HL-60 (cell line): ENCODE data around the gene LIPT2.
A peak's percentile ranks its signal among the peaks of the same experiment; 100 is the strongest.

Experiments
- DNase-seq, 2 experiments: peaks; one replicate each; pipeline ENCODE4 v3.0.0-alpha.2; 2010 to 2020; ENCODE audit warnings: low read depth in 1 of 2, low spot score in 1 of 2
- H3K27ac ChIP-seq: fragments of 250-450 bp; sonication (Bioruptor Pico); replicated peaks from 2 replicates; pipeline ENCODE4 v1.5.1; 2020; ENCODE audit warnings: mild to moderate bottlenecking, moderate library complexity
- H3K27me3 ChIP-seq: fragments of 250-450 bp; sonication (Bioruptor Pico); 2 replicates; pipeline ENCODE4 v1.5.1; 2021; ENCODE audit warnings: mild to moderate bottlenecking, moderate library complexity; ENCODE audit not compliant: insufficient read depth, poor library complexity, severe bottlenecking
- H3K4me3 ChIP-seq: replicated peaks from 2 replicates; pipeline ENCODE4 v1.5.1; 2011; ENCODE audit warnings: mild to moderate bottlenecking, control low read depth, low read length; ENCODE audit not compliant: insufficient read depth
- GABPA ChIP-seq: IDR thresholded peaks from 2 replicates; pipeline ENCODE4 v1.6.1; 2012; ENCODE audit warnings: low read depth
- POLR2AphosphoS5 ChIP-seq: IDR thresholded peaks from 2 replicates; pipeline ENCODE4 v1.6.1; 2012; ENCODE audit warnings: low read depth
- SPI1 ChIP-seq: IDR thresholded peaks from 2 replicates; pipeline ENCODE4 v1.6.1; 2012; ENCODE audit warnings: low read depth, mild to moderate bottlenecking, borderline replicate concordance
- TF ChIP-seq, protein P1 (sequence below): IDR thresholded peaks from 2 replicates; pipeline ENCODE4 v1.6.1; 2012; ENCODE audit warnings: low read depth; ENCODE audit not compliant: insufficient replicate concordance
- TF ChIP-seq, protein P2 (sequence below): IDR thresholded peaks from one replicate; pipeline ENCODE4 v1.5.1; 2011; ENCODE audit warnings: low read length, control low read depth, inconsistent platforms; ENCODE audit not compliant: insufficient read depth

The LIPT2 gene

DNA sequence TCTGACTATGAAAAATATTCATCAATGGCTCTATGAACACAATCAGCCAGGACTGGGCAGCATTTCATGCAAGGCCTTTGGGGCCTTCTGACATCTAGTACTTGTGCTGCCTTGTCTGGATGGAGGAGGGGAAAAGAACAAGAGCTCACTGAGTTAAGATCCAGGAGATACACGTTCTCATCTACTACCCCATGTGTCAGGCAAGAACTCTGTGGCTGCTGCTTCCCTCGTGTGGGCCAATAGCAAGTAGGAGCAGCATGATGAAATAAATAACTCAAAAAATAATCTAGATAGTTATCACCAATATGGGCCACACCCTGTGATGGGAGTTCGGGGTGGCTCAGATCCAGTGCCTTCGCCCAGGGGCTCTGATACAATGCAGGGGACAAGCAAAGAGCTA lies 33.5 kb downstream of the LIPT2 start:
- TF ChIP-seq, protein P1, sequence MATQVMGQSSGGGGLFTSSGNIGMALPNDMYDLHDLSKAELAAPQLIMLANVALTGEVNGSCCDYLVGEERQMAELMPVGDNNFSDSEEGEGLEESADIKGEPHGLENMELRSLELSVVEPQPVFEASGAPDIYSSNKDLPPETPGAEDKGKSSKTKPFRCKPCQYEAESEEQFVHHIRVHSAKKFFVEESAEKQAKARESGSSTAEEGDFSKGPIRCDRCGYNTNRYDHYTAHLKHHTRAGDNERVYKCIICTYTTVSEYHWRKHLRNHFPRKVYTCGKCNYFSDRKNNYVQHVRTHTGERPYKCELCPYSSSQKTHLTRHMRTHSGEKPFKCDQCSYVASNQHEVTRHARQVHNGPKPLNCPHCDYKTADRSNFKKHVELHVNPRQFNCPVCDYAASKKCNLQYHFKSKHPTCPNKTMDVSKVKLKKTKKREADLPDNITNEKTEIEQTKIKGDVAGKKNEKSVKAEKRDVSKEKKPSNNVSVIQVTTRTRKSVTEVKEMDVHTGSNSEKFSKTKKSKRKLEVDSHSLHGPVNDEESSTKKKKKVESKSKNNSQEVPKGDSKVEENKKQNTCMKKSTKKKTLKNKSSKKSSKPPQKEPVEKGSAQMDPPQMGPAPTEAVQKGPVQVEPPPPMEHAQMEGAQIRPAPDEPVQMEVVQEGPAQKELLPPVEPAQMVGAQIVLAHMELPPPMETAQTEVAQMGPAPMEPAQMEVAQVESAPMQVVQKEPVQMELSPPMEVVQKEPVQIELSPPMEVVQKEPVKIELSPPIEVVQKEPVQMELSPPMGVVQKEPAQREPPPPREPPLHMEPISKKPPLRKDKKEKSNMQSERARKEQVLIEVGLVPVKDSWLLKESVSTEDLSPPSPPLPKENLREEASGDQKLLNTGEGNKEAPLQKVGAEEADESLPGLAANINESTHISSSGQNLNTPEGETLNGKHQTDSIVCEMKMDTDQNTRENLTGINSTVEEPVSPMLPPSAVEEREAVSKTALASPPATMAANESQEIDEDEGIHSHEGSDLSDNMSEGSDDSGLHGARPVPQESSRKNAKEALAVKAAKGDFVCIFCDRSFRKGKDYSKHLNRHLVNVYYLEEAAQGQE: no peak
- no peak for TF ChIP-seq GABPA
- no peak for TF ChIP-seq POLR2AphosphoS5
- TF ChIP-seq, protein P2, sequence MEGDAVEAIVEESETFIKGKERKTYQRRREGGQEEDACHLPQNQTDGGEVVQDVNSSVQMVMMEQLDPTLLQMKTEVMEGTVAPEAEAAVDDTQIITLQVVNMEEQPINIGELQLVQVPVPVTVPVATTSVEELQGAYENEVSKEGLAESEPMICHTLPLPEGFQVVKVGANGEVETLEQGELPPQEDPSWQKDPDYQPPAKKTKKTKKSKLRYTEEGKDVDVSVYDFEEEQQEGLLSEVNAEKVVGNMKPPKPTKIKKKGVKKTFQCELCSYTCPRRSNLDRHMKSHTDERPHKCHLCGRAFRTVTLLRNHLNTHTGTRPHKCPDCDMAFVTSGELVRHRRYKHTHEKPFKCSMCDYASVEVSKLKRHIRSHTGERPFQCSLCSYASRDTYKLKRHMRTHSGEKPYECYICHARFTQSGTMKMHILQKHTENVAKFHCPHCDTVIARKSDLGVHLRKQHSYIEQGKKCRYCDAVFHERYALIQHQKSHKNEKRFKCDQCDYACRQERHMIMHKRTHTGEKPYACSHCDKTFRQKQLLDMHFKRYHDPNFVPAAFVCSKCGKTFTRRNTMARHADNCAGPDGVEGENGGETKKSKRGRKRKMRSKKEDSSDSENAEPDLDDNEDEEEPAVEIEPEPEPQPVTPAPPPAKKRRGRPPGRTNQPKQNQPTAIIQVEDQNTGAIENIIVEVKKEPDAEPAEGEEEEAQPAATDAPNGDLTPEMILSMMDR: no peak
- no peak for TF ChIP-seq SPI1

DNA sequence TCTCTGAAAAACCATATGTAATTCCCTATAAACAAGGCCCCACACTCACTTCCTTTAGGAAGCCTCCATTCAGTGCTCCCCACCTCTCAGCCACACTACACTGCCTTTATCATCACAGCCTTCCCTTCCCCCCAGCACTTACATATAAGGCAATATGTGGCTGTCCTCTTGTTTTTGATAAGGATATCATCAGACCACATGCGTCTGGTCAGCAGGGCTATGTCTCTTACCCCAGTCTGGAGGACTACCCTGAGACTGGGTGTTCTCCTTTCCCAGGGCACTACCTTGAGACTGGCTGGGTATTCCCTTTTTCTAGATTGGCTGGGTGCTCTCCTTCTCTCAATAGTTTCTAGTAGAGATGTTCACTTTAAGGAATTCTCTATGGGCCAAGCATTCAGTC lies 33.9 kb downstream of the LIPT2 start:
- no peak for DNase-seq
- TF ChIP-seq SPI1 (no peak), GABPA (no peak), POLR2AphosphoS5 (no peak)
- TF ChIP-seq, protein P1: no peak
- TF ChIP-seq, protein P2: no peak
- Histone ChIP-seq H3K4me3 (no peak overlapping the region; the same call in 1 of the 2 replicates), H3K27me3 (no peaks in the 10 kb centered on the region), H3K27ac (no peak overlapping the region)

More for the DNA sequence above, 33.5 kb downstream of the LIPT2 start:
- Histone ChIP-seq H3K27me3 (no peaks in the 10 kb centered on the region), H3K4me3 (peak overlapping the region; percentile 57), H3K27ac (peak overlapping the region; percentile 79)
- DNase-seq: no peak

DNA sequence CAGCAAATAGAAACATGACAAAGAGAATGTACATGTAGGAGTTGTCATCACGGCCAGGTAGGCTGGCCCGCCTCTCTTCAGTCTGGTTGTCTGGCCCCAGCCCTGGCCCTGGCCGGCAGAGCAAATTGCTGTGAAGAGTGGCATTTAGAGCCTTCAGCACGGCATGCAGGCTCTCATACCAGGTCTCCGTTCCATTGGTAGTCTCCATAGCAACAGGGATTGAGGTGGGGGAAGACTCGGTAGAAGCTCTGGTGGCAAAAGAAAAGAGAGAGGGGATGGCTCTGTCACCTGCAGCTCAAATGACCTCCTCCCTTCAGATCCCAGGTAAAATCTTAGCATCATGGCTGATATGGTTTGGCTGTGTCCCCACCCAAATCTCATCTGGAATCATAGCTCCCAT lies 36.2 kb downstream of the LIPT2 start:
- DNase-seq: no peak
- TF ChIP-seq SPI1 (no peak), GABPA (no peak), POLR2AphosphoS5 (no peak)
- TF ChIP-seq, protein P1: no peak
- TF ChIP-seq, protein P2: no peak
- no peaks in the 10 kb centered on the region for H3K27me3 ChIP-seq
- H3K4me3 ChIP-seq: no peak overlapping the region
- H3K27ac ChIP-seq: no peak overlapping the region
